IPS-20b (cell line): ENCODE measurements around the gene WNT4.

ENCODE experiments used
- H3K27ac ChIP-seq: one replicate; pipeline ENCODE4 v1.5.1; 2013; ENCODE audit warnings: low read length
- H3K27me3 ChIP-seq: 2 replicates; pipeline ENCODE4 v1.6.1; 2013; ENCODE audit warnings: mild to moderate bottlenecking, low read length, inconsistent platforms; ENCODE audit not compliant: insufficient read depth
- H3K36me3 ChIP-seq: 2 replicates; pipeline ENCODE4 v1.6.1; 2013; ENCODE audit warnings: low read depth, mild to moderate bottlenecking, inconsistent platforms, low read length, moderate library complexity; ENCODE audit not compliant: insufficient read depth
- H3K4me1 ChIP-seq: 2 replicates; pipeline ENCODE4 v1.6.1; 2013; ENCODE audit warnings: mild to moderate bottlenecking, control low read depth, inconsistent platforms, low read length, moderate library complexity; ENCODE audit not compliant: insufficient read depth
- H3K4me3 ChIP-seq: 2 replicates; pipeline ENCODE4 v1.5.1; 2013; ENCODE audit warnings: mild to moderate bottlenecking, low read length, inconsistent platforms
- H3K9ac ChIP-seq: 2 replicates; pipeline ENCODE4 v1.6.1; 2013; ENCODE audit warnings: low read depth, mild to moderate bottlenecking, inconsistent platforms, low read length, moderate library complexity
- H3K9me3 ChIP-seq: 2 replicates; pipeline ENCODE4 v1.6.1; 2013; ENCODE audit warnings: mild to moderate bottlenecking, low read depth, low read length, inconsistent platforms; ENCODE audit not compliant: insufficient read depth

WNT4 gene

DNA sequence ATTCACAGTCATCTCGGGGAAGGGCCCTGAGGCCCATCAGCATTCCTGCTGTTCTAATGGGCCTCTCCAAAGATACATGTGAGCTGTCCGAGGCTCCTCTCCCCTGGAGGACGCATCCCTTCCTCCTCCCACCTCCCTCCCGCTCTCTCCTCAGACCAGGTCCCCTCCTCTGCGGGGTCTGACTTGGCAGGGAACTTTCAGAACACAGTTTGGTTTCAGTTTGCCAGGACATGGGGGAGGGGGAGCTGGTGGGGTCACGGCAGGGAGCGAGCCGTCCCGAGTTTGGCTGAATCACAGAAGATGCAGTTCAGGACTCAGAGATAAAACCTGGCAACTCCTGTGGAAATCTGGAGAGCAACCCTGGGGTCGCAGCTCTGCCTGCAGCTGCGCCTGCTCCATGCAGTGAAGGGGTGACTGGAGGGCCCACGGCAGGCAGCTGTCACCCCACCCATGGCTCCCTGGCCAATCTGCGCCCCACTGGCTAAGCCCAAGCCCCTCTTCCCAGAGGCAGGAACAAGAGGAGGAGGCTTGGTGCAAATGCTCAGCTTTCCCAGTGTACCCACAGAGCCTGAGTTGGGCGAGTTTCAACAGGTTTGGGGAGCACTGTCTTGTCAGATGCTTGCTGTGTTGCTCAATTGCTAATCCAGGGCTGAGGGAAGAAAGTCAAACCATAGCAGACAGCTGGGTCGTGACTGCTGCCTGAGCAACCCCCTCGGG is 5.7 kb downstream of the WNT4 start:
- no peaks in the 10 kb centered on the region for H3K9me3 ChIP-seq
- H3K36me3 ChIP-seq = no peaks in the 10 kb centered on the region
- no peak overlapping the region for H3K9ac ChIP-seq
- H3K4me3 ChIP-seq = peak overlapping the region; percentile 6; the same call in 1 of the 2 replicates
- H3K27me3 ChIP-seq = peaks cover 40% of the 10 kb centered on the region
- H3K4me1 ChIP-seq = peaks cover 29% of the 10 kb centered on the region
- no peak overlapping the region for H3K27ac ChIP-seq

DNA sequence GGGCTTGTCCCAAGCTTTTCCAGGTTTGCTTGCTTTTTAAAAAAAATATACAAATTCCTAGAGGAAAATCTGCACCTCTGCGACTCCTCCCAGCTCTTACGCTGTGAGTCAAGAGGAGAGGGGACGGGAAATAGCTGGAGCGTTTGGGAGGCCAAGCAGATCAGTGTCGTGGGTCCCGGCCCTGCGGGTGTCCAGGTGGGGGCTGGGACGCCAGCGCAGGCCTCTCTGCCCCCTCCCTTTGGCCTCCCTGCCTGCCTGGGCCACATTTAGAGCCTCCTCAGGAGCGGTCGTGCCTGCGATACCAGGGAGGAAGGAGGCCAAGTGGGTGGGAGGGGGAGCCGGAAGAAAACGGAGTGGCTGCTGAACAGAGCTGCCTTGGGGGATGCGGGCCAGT is 9.0 kb downstream of the WNT4 start:
- H3K27me3 ChIP-seq = 0 out of 2 replicates have a peak, but pooled peaks cover 8% of the 10 kb centered on the region
- peaks cover 15% of the 10 kb centered on the region for H3K4me1 ChIP-seq
- H3K36me3 ChIP-seq = no peaks in the 10 kb centered on the region
- no peak overlapping the region; the same call in 1 of the 2 replicates for H3K4me3 ChIP-seq
- H3K9me3 ChIP-seq = no peaks in the 10 kb centered on the region
- no peak overlapping the region for H3K27ac ChIP-seq
- no peak overlapping the region for H3K9ac ChIP-seq

DNA sequence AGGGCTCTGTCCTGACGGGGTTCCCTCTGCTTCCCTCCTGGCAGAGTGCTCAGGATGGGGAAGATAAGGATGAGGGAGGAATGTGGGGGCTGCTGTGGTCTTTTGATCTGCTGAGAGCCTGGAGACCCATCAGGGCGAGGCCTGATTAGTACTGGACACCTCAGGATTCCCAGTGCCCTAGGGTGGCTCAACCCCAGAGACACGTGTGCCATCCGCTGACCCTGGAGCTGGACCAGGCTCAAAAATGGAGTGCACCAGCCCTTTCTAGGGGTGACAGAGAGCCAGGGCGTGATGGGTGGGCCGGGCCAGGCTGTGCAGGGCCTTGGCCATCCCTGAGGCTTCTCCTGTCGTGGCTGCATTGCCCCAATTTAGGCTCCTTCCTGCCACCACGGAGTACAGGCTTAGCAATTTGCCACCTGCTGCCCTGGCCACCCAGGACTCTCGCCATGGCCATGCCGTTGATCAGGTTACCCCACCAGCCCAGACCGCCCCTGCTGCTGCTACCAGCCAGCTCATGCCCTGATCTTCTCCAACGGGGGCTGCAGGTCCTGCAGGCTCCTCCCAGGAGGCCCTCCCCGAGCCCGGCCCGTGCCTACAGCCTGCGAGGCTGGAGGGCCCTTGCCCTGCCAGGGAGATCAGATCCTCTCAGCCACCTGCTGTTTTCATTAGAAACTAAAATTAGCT is 9.5 kb downstream of the WNT4 start:
- H3K4me3 ChIP-seq = no peak overlapping the region; the same call in 1 of the 2 replicates
- H3K4me1 ChIP-seq = peaks cover 15% of the 10 kb centered on the region
- H3K9ac ChIP-seq = no peak overlapping the region
- 0 out of 2 replicates have a peak, but pooled peaks cover 6% of the 10 kb centered on the region for H3K27me3 ChIP-seq
- H3K36me3 ChIP-seq = no peaks in the 10 kb centered on the region
- no peak overlapping the region for H3K27ac ChIP-seq
- no peaks in the 10 kb centered on the region for H3K9me3 ChIP-seq

DNA sequence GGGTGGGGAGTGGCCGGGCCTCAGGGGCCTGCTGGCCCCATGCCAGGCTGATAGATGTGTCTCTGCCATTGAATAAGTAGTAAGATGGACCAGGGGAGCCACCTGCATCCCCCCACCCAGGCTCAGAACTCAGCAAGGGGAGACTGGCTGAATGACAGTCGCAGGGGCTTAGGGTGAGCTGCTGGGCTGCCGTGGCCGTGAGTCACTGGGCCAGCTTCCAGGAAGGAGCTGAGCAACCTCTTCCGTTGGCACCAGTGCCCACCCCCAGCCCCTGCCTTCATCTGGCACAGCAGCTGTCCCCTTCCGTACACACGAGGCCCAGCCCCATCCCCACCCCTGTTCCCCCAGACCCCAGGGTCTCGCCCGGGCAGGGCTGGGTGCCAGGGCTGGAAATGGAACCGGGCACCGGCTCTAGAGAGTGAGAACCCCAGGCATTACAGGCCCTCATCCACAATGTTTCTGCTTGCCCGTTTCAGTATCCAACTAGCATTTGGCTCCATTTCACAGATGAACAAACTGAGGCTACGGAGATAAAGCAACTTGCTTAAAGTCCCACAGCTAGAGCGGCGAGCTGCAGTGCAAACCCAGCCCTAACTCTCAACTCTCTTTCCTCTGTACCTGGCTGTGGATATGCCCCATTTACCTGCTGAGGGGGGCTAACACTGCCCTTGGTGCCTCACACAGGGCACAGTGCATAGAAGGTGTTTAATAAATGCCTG is 10.2 kb downstream of the WNT4 start:
- Histone ChIP-seq H3K9ac (no peak overlapping the region), H3K4me3 (no peak overlapping the region), H3K9me3 (no peaks in the 10 kb centered on the region), H3K27me3 (no peaks in the 10 kb centered on the region), H3K36me3 (no peaks in the 10 kb centered on the region), H3K4me1 (peaks cover 15% of the 10 kb centered on the region), H3K27ac (no peak overlapping the region)

DNA sequence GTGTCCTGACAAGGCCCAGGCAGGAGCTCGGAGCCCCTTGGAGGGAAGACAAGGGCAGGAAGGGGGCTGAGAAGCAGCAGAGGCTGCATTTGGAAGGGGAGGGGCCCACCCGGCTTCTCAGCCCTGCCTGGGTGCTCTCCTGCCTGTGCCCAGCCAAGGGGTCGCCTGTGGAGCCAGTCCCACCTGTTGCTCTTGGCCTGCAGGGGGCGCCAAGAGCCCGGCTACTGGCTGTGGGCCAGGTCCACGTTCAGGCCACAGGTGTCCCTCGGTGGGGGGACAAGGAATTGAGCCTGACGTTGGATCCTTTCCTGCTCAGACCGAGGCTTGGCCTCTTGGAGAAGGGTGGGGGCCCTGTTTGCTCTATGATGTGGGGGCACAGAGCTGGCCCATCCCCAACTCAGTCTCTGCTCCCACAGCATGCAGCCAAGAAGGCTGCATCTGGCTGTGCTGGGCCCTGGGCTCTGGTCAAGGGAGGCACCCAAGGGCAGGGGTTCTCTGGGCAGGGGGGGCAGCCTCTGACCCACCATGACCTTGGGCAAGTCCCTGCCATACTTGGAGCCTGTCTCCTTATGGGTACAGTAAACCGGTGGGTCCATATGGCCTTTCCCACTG is 10.9 kb downstream of the WNT4 start:
- Histone ChIP-seq H3K9ac (no peak overlapping the region), H3K9me3 (no peaks in the 10 kb centered on the region), H3K36me3 (no peaks in the 10 kb centered on the region), H3K27me3 (no peaks in the 10 kb centered on the region), H3K4me1 (peaks cover 10% of the 10 kb centered on the region; the same call in 1 of the 2 replicates), H3K4me3 (no peak overlapping the region), H3K27ac (no peak overlapping the region)

DNA sequence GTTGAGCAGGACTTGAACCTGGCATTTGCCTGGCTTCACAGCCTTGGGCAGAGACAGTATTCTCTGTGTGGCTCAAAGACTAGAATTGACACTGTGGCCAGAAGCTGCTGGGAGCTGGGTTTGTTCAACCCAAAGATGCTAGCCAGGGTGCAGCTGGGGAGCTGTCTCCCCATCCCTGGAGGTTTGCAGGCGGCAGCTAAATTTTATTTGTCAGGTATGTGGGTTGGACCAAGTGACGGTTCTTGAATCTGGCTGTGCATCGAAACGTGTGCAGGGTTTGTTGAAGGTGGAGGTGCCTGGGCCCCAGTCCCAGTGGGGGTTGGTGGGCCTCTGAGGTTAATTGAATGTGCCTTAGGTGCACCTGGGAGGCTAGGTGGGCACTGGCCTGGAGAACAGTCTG is 11.8 kb downstream of the WNT4 start:
- peaks cover 8% of the 10 kb centered on the region; the same call in 1 of the 2 replicates for H3K4me1 ChIP-seq
- no peaks in the 10 kb centered on the region for H3K27me3 ChIP-seq
- no peak overlapping the region for H3K4me3 ChIP-seq
- H3K9ac ChIP-seq = no peak overlapping the region
- no peak overlapping the region for H3K27ac ChIP-seq
- H3K9me3 ChIP-seq = no peaks in the 10 kb centered on the region
- no peaks in the 10 kb centered on the region for H3K36me3 ChIP-seq

DNA sequence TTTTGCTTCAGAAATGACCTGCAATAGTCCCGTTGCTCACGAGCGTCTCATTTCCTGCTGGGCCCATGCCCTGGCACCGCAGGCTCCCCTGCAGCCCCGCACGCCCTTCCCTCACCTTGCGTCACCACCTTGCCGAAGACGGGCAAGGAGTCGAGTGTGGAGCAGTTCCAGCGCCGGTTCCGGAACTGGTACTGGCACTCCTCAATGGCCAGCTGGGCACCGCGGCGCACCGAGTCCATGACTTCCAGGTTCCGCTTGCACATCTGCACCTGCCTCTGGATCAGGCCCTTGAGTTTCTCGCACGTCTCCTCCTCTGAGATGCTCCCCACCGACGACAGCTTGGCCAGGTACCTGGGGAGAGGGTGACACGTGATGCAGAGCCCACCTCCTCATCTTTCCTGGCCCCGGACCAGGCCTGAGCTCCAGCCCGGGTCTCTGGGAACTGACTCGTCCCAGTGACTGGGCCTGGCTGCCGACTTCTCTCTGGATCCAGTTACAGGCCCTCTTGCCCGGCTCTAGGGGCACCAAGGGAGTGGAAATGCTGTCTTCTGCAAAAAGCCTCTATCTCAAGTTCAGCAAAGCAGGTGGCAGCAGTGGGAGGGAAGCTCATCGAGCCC is 13.3 kb downstream of the WNT4 start:
- no peaks in the 10 kb centered on the region for H3K9me3 ChIP-seq
- H3K4me3 ChIP-seq = no peak overlapping the region
- H3K4me1 ChIP-seq = peaks cover 8% of the 10 kb centered on the region; the same call in 1 of the 2 replicates
- no peaks in the 10 kb centered on the region for H3K36me3 ChIP-seq
- H3K9ac ChIP-seq = no peak overlapping the region
- no peaks in the 10 kb centered on the region for H3K27me3 ChIP-seq
- no peak overlapping the region for H3K27ac ChIP-seq

DNA sequence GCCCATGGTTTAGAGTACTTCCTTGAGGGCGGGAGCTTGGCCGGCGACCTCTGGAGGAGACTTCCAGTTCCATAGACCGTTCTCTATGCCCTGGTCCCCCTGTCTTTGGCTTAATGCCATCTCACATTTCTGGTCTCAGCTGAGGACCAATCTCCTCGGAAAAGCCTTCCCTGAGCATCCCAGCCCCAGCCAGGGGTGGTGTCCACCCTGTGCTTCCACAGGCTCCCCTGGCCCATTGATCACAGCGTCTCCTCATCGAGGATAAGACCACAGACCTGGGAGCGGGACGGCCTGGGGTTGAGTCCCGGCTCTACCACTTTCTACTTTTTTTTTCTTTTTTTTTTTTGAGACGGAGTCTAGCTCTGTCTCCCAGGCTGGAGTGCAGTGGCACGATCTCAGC is 14.5 kb downstream of the WNT4 start:
- no peaks in the 10 kb centered on the region for H3K36me3 ChIP-seq
- H3K27me3 ChIP-seq = no peaks in the 10 kb centered on the region
- H3K4me3 ChIP-seq = no peak overlapping the region
- H3K27ac ChIP-seq = no peak overlapping the region
- no peaks in the 10 kb centered on the region; the same call in 1 of the 2 replicates for H3K4me1 ChIP-seq
- H3K9ac ChIP-seq = no peak overlapping the region
- no peaks in the 10 kb centered on the region for H3K9me3 ChIP-seq

DNA sequence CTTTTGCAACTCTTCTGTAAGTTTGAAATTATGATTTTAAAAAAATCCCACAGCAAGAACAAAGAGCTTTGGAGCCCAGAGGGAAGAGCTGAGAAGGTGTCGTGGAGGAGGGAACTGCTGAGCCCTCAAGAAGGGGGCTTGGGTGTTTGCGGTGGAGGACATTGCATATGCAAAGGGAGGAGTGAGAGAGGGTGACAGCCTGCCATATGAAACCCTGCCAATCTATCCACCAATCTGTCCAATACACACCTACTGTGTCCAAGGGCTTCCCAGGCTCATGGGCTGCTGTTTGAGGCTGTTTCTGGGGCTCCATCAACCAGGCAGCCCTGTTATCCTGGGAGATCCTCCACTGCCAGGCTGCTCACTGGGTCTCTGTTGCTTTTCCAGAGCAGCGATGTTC is 15.2 kb downstream of the WNT4 start:
- no peaks in the 10 kb centered on the region for H3K9me3 ChIP-seq
- H3K27me3 ChIP-seq = no peaks in the 10 kb centered on the region
- H3K4me3 ChIP-seq = no peak overlapping the region
- no peak overlapping the region for H3K27ac ChIP-seq
- no peaks in the 10 kb centered on the region for H3K4me1 ChIP-seq
- no peak overlapping the region for H3K9ac ChIP-seq
- no peaks in the 10 kb centered on the region for H3K36me3 ChIP-seq

DNA sequence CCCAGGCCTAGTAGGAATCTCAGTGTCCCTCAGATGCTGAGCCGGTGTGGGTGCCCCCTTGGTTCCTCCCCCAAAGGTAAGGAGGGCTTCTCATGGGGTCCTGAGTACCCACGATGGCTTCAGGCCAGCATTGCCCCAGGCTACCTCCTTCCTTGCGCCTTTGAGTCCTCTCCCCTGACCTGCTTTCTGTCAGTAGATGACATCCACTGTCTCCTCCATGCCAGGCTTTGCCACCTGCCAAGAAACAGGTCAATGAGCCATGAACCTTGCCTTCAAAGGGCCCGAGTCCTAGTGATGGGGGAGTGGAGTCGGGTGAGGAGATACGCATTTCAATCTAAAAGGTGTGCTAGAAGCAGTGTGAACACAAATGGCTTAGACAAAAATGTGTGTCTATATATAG is 15.6 kb downstream of the WNT4 start:
- H3K4me3 ChIP-seq = no peak overlapping the region
- no peak overlapping the region for H3K9ac ChIP-seq
- no peaks in the 10 kb centered on the region; the same call in 1 of the 2 replicates for H3K4me1 ChIP-seq
- H3K36me3 ChIP-seq = no peaks in the 10 kb centered on the region
- H3K9me3 ChIP-seq = no peaks in the 10 kb centered on the region
- no peaks in the 10 kb centered on the region for H3K27me3 ChIP-seq
- H3K27ac ChIP-seq = no peak overlapping the region

DNA sequence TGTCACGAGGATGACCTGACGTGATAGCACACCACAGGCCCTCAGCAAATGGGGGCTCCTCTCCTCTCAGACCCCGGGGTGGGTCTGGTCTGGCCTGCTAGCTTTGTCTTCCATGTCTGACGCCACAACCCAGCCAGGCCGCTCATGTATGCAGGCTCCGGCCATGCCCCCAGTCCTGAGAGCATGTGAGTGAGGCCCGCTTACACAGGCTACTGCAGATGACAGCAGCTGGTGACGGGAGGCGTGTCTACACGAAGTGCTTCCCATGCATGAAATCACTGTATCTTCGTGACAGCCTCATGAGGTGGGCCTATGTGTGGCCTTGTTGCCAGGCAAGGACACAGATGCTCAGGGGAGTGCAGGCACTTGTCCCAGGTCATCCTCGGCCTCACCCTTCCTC is 16.4 kb downstream of the WNT4 start:
- no peaks in the 10 kb centered on the region for H3K36me3 ChIP-seq
- no peaks in the 10 kb centered on the region for H3K9me3 ChIP-seq
- no peaks in the 10 kb centered on the region for H3K27me3 ChIP-seq
- H3K4me1 ChIP-seq = peaks cover 6% of the 10 kb centered on the region
- no peak overlapping the region for H3K9ac ChIP-seq
- H3K4me3 ChIP-seq = no peak overlapping the region
- H3K27ac ChIP-seq = no peak overlapping the region
